HG03571 (cell line): Measurements from ENCODE around the gene SBNO1.
"Not testable (repeated sequence)": the region's sequence is repeated elsewhere in the genome, so short reads cannot be mapped to it uniquely, and the experiment has no call there.

Source experiments
- ATAC-seq: cut with Tn5 transposase; IDR thresholded peaks from one replicate; pipeline ENCODE4 v1.9.1; 2021; ENCODE audit not compliant: unreplicated experiment

SBNO1 gene

GRCh38 chr12:123364532-123365024 lies at the start of gene SBNO1:
Gene SBNO1 (minus strand): TSS chr12:123364847. CDS start chr12:123350441, 14,406 bp downstream.
- peak; percentile 34 for ATAC-seq

- ATAC-seq, result no peak
Measured at GRCh38 chr12:123410041-123410412, 45.4 kb upstream of the SBNO1 start.

- not testable (repeated sequence) for ATAC-seq
Measured at GRCh38 chr12:123409284-123410040, 44.8 kb upstream of the SBNO1 start.

GRCh38 chr12:123408619-123409018 lies 44.0 kb upstream of the SBNO1 start:
- not testable (repeated sequence) for ATAC-seq

- not testable (repeated sequence) for ATAC-seq
Measured at GRCh38 chr12:123407934-123408333, 43.3 kb upstream of the SBNO1 start.

- ATAC-seq, result not testable (repeated sequence)
Measured at GRCh38 chr12:123407269-123407668, 42.6 kb upstream of the SBNO1 start.

- ATAC-seq, result no peak
Measured at GRCh38 chr12:123404581-123404980, 39.9 kb upstream of the SBNO1 start.

- no peak for ATAC-seq
Measured at GRCh38 chr12:123401753-123402683, 37.4 kb upstream of the SBNO1 start.

- ATAC-seq, result no peak
Measured at GRCh38 chr12:123399255-123399617, 34.6 kb upstream of the SBNO1 start.

GRCh38 chr12:123398550-123399254 lies 34.1 kb upstream of the SBNO1 start:
- no peak for ATAC-seq

- no peak for ATAC-seq
Measured at GRCh38 chr12:123398177-123398549, 33.5 kb upstream of the SBNO1 start.

- no peak for ATAC-seq
Measured at GRCh38 chr12:123397400-123397799, 32.8 kb upstream of the SBNO1 start.

- ATAC-seq, result no peak
Measured at GRCh38 chr12:123396954-123397353, 32.3 kb upstream of the SBNO1 start.

- no peak for ATAC-seq
Measured at GRCh38 chr12:123396543-123396942, 31.9 kb upstream of the SBNO1 start.

- no peak for ATAC-seq
Measured at GRCh38 chr12:123395236-123395635, 30.6 kb upstream of the SBNO1 start.

GRCh38 chr12:123393747-123394146 lies 29.1 kb upstream of the SBNO1 start:
- ATAC-seq, result no peak

- no peak for ATAC-seq
Measured at GRCh38 chr12:123391546-123392343, 27.1 kb upstream of the SBNO1 start.

GRCh38 chr12:123390498-123391426 lies 26.1 kb upstream of the SBNO1 start:
- ATAC-seq, result no peak
